Activated CD8-positive, alpha-beta memory T cell treated with anti-CD3 and anti-CD28 coated beads for 4 hours (primary cell): ENCODE data around the gene PI4K2A.

Source experiments
- DNase-seq, 2 donors: peaks; one replicate each; pipeline ENCODE4 v3.0.0-alpha.2; 2020; ENCODE audit warnings: low read depth in 2 of 2

Gene PI4K2A

GRCh38 chr10:97640174-97640867, at the start of gene PI4K2A:
Gene PI4K2A (plus strand): TSS chr10:97640671. CDS start chr10:97640743, 72 bp downstream.
- DNase-seq, result peak; percentile 98 to 99

DNA sequence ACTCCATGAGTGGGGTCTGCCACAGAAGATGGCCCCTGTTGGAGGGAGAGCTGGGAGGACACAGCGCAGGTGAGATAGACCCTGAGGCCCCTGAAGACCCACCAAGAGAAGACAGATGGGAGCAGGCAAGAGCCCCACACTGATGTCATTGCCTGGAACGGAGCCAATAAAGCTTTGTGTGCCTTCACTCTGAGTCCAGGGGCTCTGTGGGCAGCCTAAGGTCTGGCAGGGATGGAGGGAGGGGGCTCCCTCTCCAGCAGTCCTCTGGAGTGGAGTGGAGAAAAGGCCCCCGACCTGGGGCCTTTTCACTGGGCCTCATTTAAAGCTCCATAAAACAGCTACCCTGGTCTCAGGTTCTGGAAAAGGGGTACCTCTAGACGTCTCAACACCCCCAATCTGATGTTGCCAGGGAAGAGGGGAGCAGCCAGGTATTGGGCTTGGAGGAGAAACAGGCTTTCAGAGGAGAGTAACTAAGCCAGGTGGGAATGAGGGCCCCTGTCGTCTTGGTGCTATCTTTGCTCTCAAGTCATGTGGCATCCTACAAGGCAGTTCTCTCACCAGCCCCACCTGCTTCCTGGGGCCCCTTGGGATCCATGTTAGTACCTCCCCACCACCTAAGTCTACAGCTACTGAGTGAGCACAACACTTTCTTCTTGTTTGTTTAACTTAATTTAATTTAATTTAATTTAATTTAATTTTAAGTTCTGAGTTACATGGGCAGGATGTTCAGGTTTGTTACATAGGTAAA, 49.5 kb upstream of the PI4K2A start:
- DNase-seq, result no peak

DNA sequence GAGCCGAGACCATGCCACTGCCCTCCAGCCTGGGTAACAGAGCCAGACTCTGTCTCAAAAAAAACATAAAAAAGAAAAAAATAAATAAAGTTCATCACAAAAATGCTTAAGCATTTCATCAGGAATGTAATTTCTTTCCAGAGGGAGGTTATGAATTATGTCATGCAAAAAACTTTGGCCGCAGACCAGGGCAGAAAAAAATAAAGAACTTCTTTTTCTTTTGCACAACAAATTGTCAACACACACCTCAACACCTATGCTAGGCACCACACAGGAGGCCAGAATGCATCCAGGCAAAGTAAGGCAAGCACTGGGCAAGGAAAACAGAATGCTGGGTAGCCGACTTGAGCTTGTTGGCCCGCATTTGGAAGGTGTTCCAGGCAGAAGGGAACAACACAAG, 47.0 kb upstream of the PI4K2A start:
- DNase-seq, result no peak

DNA sequence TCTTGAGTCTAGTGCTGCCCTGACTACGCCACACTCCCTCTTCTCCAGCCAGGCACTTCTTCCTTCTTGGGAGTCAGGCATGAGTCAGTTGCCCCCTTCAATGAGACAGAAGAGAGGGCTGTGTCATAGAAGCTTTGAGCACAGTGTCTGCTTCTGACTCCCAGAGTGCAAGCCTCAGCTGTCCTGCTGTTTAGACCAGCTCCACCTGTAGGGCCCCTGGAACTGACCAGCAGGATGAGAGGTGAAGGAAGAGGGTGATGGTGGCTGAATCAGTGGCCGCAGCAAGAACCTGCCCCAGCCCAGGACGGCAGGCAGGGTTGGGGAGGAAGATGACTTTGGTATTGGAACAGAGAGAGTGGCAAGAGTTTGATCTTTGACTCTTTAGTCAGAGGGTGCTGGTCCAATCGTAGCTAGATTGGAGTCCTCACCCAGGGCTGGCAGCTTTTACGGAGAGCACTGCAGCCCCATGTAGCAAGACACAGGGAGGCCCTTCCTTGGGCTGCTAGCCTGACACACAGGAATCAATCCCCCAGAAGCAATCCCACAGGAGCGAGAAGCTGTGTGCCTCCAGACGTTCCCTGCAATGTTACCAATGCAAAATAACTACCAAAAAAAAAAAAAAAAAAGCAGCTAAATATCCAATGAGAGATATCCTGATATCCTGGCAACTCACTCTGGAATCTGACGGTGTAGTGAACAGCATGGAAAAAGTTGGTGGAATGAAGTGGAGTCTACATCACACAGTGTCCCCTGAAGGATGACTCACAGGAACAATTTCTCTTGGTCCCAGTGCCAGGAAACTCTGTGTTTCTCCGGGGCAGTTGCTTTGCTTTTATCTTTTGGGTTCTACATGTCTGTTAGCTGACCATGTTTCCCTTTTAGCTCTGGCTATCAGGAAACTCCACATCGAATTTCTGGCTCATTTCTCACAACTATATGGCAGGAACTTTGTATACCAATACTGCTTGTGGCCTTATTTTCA, 44.1 kb upstream of the PI4K2A start:
- DNase-seq, result no peak

DNA sequence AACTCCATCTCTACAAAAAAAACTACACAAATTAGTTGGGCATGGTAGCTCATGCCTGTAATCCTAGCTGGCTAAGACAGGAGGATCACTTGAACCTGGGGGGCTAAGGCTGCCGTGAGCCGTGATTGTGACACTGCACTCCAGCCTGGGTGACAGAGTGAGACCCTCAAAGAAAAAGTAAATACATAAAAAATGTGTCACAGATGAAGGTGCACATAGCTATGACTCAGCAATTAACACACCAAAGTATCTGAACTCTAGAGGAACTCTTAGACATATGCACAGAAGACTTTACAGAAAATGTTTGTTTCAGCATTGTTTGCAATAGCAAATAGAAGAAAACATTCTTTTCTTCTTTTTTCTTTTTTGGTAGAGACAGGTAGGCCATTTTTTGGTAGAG, 42.7 kb upstream of the PI4K2A start:
- DNase-seq, result no peak

DNA sequence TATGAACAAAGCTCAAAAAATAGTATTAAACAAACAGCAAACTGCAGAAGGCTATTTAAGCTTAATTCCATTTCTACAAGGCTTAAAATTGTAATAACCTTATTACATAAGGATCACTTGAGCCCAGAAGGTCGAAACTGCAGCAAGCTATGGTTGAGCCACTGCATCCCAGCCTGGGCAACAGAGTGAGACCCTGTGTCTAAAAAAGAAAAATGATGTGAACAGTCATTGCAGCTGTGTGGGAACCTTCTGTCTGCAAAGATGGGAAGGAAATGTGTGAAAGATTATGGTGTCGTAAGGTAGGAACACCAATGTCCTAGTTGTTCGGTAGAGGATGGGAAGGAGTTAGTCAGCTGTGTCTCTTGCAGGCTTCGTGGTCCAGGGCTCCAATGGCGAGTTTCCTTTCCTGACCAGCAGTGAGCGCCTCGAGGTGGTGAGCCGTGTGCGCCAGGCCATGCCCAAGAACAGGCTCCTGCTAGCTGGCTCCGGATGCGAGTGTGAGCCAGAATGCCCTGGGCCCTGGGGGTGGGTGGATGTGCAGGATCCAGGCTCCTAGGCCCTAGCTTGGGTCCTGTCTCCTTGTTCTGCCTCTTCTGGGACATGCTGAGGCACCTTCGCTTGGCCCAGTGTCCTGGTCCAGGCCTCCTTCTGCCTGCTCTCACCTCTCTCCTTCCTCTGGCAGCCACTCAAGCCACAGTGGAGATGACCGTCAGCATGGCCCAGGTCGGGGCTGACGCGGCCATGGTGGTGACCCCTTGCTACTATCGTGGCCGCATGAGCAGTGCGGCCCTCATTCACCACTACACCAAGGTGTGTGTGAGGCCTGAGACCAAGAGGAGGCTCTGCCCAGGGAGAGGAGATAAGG, 41.8 kb upstream of the PI4K2A start:
- DNase-seq, result no peak

GRCh38 chr10:97599272-97599619, 41.2 kb upstream of the PI4K2A start:
- no peak for DNase-seq

DNA sequence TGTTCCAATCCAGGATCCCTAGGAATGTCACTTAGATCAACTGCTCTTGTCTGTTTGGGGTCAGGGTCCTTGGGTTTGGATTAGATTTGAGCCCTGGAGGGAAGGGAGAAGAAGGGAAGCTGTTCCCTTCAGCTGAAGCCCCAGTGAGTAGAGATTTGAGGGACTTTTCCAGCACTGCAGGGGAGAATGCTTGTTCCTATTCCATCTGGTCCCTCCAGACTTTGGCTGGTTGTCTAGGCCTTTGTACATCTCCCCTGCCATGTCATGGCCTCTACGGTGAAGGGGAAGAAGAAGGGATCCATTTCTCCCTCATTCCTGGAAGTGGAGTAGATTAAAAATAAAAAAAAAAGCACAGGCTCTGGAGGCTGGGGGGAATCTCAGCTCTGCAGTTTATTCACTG, 39.9 kb upstream of the PI4K2A start:
- DNase-seq, result no peak

DNA sequence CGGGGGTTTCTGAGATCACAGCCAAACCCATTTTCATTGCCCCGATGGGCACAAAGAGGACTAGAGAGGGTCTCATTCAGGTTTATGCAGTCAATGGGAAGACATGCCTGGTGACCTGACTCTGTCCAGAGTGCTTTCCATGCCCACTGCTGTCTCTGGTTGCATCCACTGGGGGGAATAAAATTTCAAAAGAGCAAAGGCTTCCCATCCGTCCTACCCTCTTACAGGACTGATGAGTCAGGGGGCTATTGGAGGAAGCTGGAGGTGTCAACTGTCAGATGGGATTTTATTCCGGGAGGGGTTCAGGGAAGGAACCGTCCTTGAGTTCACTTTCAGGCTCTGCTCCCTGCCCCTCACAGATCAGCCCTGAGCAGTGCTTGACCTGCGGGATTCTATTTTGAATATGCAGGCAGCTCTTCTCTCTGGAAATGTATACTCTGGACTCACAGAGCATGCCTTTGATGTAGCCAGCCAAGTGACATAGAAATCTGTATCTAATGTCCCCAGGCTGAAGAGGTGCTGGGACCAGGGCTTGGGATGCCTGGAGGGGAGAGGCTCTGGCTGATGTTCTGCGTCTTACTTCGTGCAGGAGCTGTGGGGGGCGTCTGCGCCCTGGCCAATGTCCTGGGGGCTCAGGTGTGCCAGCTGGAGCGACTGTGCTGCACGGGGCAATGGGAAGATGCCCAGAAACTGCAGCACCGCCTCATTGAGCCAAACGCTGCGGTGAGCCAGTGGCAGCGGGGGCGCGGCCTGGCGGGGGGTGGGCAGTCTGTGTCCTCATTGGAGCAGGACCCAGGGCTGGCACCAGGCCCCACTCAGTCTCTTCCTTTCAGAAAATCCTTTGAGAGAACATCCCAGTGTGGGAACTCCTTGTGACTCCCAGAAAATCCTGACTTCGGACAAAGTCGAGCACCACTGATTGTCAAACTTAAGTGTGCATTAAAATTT, 38.9 kb upstream of the PI4K2A start:
- no peak for DNase-seq

GRCh38 chr10:97607095-97607636, 33.3 kb upstream of the PI4K2A start:
- DNase-seq, result no peak

DNA sequence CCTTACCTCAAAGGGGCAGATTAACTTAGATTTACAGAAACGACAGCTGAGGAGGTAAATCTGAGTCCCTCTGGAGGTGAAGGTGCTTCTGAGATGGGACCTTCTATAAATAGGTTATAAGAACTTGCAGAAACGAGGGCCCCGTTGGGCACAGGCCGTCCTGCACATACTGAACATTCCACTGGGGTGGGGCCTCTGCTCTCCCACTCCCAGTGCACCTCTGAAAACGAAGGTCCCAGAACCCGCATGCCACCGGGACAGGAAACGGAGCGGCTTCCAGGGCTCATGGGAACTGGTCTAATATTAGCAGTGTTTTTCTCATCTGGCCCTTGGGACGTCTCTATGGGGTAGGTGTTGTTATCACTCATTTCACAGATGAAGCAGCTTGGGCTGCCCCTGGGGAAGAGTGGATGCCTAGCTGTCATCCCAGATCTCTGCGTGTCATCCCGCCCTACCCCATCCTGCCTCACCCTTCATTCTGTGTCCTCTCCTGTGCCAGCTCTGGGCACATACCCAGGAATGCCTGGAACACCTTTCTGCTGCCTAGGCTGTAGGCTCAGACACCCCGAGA, 31.4 kb upstream of the PI4K2A start:
- no peak for DNase-seq

DNA sequence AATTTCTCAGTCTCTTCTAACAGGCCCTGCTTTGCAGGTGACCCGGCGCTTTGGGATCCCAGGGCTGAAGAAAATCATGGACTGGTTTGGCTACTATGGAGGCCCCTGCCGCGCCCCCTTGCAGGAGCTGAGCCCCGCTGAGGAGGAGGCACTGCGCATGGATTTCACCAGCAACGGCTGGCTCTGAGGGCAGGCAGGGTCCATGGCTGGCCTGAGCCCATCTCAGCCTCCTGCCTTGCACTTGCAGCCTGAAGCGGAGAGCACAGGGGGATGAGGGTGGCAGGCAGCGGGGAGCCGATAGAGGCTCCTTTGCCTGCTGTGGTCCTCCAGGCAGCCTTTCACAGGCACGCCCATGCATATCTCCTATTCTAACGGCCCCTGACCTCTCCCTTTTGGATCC, 29.0 kb upstream of the PI4K2A start:
- no peak for DNase-seq

GRCh38 chr10:97612386-97612785, 28.1 kb upstream of the PI4K2A start:
- DNase-seq, result no peak

GRCh38 chr10:97618285-97618684, 22.2 kb upstream of the PI4K2A start:
- DNase-seq, result no peak

DNA sequence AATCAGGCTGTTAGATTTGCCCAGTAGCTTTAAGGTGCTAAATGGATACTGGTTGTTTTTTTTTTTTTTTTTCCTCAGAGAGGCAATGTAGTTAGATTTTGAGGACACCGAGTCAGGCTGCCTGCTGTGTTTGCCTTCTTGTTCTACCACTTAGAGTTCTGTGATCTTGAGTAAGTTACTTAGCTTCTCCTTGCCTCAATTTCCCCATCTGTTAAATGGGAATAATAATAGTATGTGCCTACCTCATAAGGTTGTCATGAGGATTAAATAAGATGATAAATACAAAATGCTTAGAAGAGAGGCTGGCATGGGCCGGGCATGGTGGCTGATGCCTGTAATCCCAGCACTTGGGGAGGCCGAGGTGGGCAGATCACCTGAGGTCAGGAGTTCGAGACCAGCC, 21.7 kb upstream of the PI4K2A start:
- no peak for DNase-seq

- no peak for DNase-seq
Measured at GRCh38 chr10:97623277-97623676, 17.2 kb upstream of the PI4K2A start.

DNA sequence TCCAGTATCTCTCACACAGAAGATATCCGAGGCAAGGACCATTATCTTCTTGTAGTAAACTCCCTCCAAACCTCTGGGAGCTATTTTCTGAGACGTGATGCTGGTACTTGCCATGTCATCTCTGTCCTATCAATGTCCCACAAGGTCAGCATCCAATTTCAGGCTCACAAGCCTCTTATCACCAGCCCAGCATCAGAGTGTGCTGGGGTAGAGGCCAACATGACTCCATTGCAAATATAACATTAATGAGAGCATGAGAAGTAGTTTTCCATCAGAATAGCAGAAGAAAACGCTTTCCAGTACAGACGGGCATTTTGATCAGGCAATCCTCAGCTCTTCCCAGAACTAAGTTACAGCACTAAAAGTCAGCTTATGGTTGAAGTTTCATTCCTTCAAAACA, 12.7 kb upstream of the PI4K2A start:
- no peak for DNase-seq

GRCh38 chr10:97628228-97628627, 12.2 kb upstream of the PI4K2A start:
- DNase-seq, result no peak

- DNase-seq, result no peak
Measured at GRCh38 chr10:97629289-97629688, 11.2 kb upstream of the PI4K2A start.

- no peak for DNase-seq
Measured at GRCh38 chr10:97631098-97631497, 9.4 kb upstream of the PI4K2A start.
